Activated naive CD4-positive, alpha-beta T cell treated with Interleukin-2 at 50 U/mL for 16 hours (primary cell): ENCODE measurements around the gene GOLT1A.

ENCODE experiments used
- DNase-seq: peaks from one replicate; pipeline ENCODE4 v3.0.0-alpha.2; 2020

Gene GOLT1A

DNA sequence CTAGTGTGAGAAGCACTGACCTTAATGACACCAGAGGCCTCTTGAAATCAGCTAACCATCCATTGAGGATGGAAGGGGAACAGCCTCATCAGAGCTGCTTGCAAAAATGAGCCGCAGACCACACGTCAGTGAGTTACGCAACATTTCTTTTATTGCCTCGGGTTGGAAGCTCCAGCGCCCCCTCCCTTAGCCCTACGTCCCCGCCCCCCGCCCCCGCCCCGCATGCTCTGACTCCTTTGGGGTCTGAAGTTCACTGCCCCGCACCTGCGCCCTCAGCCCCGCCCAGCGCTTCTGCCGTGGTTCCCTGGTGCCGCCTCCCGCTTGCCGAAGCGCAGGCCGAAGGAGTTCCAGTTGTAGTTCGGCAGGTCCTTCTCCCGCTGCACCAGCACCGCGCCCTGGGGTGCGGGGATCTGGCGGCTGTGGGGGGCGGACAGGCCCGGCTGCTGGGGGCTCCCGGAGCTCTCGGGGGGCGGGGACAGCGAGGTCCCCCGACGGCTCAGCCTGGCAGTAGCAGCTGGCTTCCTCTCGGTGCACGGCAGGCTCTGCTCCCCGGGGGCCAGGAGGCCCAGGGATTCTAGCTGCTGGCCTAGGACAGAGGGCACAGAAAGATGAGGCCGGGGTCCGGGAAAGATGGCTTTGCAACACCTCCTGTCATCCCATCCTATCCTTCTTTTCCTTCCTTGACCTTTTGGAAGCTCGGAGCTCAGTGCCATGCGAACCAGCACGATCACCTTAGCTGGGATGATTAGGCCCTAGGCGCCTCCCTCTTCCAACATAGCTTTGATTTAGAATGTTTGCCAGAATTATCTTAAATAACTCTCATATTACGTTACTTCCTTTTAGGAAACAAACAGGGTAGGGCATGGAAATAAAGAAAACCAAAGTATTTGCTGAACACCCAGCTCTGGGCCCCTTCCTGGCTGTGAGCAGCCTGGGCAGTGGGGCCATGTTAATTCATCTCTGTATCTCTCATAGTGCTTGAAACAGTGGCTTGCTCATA is 23.3 kb downstream of the GOLT1A start:
- DNase-seq, result no peak

GRCh38 chr1:204188959-204189639 is 24.7 kb downstream of the GOLT1A start:
- no peak for DNase-seq

- no peak for DNase-seq
Observed at GRCh38 chr1:204186597-204186996, 27.2 kb downstream of the GOLT1A start.

DNA sequence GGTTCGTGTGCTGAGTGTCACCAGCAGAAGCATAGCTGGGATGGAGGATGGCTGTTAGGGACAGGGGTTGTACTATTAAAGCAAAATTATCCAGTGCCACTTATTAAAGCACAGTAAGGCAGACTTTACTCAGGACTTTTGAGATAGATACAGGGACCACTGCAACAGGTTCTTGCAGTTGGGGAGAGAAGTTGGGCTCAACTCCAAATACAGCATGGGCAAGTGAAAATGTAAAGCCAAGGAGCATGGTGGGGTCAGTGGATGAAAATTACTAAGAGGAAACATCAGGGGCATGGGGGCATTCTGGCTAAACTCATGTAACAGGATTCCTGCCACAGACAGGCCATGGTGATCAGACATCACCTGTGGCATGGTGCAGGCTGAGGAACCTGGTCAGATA is 32.7 kb downstream of the GOLT1A start:
- DNase-seq, result no peak

DNA sequence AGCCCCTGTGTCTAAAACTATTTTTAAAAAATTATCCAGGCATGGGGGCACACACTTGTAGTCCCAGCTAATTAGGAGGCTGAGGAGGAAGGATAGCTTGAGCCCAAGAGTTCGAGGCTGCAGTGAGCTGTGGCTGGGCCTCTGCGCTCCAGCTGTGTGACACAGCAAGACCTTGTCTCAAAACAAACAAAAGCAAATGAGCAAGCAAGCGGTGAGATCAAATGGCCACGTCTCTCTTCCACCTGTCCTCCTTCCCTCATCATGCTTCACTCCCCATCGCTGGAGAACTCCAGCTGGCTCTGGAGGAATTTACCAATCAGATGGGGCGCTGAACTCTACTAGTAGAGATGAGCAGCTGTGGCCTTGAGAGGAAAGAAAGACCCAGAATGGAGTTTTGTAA is 33.7 kb downstream of the GOLT1A start:
- no peak for DNase-seq

- DNase-seq, result no peak
Observed at GRCh38 chr1:204178487-204179281, 35.1 kb downstream of the GOLT1A start.

DNA sequence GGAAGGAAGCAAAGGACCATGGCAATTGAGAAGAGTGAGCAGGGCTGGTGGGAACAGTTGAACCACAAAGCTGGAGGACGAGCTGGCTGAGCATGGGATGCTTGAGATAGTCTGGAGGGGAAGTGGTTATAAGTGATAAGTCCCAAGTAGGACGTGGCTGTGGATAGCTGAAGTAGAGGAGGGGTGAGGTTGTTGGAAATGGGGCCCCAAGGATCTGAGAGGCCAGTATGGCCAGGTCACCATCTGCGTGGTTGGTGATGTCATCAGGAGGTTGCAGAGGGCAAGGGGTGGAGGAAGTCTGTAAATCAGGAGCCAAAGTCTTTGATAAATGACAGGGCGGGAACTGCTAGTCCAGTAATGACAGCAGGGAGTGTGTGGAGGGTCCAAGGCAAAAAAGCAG is 36.7 kb downstream of the GOLT1A start:
- DNase-seq, result no peak

- DNase-seq, result no peak
Observed at GRCh38 chr1:204176049-204176448, 37.7 kb downstream of the GOLT1A start.

DNA sequence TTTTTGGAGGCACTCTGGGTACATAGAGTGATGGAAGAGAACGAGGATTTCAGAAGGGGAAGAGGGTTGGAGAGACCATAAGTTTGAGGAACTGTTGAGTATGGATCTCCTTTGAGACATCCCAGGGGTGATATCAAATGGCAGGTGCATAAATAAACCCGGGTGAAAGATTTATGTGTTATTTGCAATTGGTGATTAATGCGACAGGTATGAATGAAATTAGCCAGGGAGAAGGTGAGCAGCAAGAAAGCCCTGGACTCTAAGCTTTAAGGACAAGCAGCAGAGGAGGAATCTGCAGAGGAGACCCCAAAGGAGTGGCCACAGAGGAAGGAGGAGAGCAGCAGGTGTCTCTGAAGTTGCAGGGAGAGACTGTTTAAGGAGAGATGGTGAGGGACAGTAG is 38.8 kb downstream of the GOLT1A start:
- DNase-seq, result no peak

GRCh38 chr1:204172404-204173029 is 41.3 kb downstream of the GOLT1A start:
- DNase-seq, result no peak

DNA sequence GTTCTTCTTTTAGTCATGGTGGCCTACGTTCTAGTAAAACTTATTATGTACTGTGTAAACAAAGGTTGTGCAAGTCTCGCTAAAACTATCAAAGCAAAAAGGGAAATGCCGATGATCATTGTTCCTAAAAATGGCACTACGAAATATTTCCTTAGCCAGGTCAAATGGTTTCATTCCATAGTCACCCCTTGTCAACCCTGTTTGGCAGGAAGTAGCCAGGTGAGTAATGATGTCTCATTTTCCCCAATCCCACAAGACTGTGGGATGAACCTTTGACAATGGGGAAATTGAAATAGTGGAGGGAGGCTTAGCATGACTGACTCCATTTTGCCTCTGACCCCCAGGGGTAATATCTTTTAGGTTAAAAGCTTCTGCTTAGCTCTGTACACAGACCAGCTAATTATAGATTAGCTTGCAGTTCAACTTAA is 42.0 kb downstream of the GOLT1A start:
- DNase-seq, result no peak

GRCh38 chr1:204170494-204171155 is 43.2 kb downstream of the GOLT1A start:
- no peak for DNase-seq

DNA sequence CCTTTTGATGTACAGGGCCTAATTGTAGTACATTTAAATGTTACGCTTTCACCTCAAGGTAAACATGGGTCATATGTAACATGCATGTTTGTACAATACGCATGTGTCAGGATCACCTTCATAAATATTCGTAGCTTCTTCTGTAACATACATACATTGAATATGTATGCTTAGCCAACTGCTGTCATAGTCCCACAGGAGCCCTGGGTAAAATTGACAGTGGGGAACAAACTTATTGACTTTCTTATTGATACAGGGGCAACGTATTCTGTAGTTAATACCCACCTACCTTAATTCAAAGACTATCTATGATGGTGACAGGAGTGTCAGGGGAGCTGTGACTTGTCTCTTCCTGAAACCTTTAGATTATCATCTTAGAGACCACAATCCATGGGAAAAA is 43.9 kb downstream of the GOLT1A start:
- no peak for DNase-seq

DNA sequence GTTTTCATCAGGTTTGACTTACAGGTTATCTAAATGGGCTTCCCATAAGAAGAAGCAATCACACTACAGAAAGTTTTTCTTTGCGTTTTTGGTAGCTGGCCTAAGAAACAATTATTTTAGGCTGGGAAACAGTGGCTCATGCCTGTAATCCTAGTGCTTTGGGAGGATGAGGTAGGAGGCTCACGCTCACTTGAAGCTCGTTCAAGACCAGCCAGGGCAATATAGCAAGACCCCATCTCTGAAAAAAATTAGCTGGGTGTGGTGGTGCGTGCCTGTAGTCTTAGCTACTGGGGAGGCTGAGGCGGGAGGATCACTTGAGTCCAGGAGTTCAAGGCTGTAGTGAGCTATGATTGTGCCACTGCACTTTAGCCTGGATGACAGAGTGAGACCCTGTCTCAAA is 46.1 kb downstream of the GOLT1A start:
- no peak for DNase-seq

DNA sequence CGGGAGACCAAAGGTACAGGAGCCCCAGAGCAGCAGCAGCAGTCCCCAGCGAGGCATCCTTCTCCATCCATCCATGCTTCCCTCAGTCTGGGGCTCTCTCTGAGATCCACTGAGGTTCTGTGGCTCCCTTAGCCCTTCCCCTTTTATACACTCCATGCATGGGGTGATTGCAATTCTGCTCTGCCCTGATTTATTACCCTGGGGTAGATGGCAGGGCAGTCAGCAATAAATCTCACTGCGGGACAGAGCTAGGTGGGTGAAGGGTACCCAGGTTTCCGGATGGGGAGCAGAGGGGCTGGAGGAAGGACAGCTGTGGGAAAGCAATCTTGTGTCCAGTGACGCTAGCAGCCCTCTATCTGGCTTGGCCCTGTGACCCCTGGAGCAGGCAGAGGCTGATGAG is 47.6 kb downstream of the GOLT1A start, which contains the start of gene REN:
REN (minus strand) TSS at position 119 of the 400 bp plus-strand sequence; CDS start at position 75, 44 bp downstream.
- no peak for DNase-seq

- DNase-seq, result peak; percentile 83
Observed at GRCh38 chr1:204162494-204163074, 51.2 kb downstream of the GOLT1A start.

DNA sequence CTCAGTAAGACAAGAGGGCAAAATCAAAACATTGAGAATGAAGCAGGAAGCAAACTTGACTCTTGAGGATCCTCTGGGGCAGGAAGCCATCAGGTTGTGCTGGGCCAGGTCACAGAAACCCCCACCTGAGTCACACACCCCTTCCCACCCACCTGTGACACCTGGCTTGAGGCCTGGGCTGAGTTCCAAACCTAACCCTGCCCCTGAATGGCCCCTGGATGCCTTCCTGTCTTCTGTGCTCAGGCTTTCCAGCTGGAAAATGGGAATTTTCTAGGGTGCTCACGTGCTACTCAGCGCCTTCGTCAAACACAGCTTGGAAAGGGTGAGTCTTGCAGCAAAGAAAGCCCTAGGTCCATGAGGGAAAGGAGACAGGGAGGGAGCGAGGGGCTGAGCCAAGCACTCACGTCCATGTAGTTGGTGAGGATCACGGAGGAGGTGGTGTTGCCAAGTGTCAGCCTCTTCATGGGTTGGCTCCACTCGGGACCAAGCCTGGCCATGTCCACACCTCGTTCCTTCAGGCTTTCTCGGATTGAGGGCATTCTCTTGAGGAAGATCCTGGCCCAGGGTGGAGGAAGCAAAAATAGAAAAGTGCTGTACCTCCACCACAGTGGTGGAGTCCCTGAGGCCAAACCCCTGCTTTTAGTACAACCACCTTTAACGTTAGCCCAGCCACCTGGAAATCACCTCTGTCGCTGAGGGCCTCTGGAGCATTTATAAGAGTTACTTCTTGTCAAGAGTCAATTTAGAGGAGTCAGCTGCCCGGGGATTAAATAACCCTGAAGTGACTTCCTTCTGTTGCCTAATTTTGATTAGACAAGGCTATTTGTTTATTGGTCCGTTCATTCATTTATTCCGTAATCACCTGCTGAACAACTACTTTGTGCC is 51.9 kb downstream of the GOLT1A start:
- DNase-seq, result no peak

- no peak for DNase-seq
Observed at GRCh38 chr1:204157962-204158361, 55.8 kb downstream of the GOLT1A start.

- no peak for DNase-seq
Observed at GRCh38 chr1:204155881-204156280, 57.9 kb downstream of the GOLT1A start.

- no peak for DNase-seq
Observed at GRCh38 chr1:204154568-204155255, 59.1 kb downstream of the GOLT1A start.
